ENCODE data around the gene TLR6. TPM values are rescaled to one million over a fixed set of nuclear protein-coding genes. Genes with fewer than 3 reads are reported as not detected.

Gene TLR6
- polyA plus RNA-seq, 4 donors: 0.49 to 0.65 (median 0.58) TPM

GRCh38 chr4:38869511-38869910 is 12.9 kb upstream of the TLR6 start:
- DNase-seq (ENCODE audit: low read depth in 4 of 4, low spot score in 2 of 4): no peak

- peak in 1 of 4 donors; percentile 20 for DNase-seq (ENCODE audit: low read depth in 4 of 4, low spot score in 2 of 4)
Measured at GRCh38 chr4:38868059-38868960, 11.7 kb upstream of the TLR6 start.

GRCh38 chr4:38867478-38868058 is 11.0 kb upstream of the TLR6 start, which contains the start of gene FAM114A1:
Gene FAM114A1 (plus strand): TSS chr4:38867806. CDS start chr4:38878079, 10,273 bp downstream.
- peak in 3 of 4 donors; percentile 29 to 54 (median 48) for DNase-seq (ENCODE audit: low read depth in 4 of 4, low spot score in 2 of 4)

DNA sequence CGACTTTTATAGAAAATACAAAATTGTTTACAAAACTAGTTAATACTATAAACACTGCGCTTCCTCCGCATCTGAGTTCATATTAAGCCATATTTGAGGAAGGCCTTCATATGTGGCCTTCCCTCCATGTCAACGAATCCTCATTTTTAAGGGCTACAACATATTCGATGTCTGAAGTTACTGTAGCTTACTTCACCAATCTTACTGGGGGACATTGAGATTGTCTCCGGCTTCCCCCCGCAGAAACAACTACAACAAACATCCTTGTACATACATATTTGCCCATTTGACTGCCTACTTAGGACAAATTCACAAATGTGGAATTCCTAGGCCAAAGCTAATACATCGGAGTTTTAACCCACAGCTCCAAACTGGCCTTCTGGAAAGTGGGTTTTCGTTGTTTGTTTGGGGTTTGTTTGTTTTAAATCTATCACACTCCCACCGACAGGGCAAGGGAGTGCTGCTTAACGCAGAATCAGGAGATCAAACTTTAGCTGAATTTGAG is 10.4 kb upstream of the TLR6 start:
- peak in 2 of 4 donors; percentile 18 to 36 for DNase-seq (ENCODE audit: low read depth in 4 of 4, low spot score in 2 of 4)

- DNase-seq (ENCODE audit: low read depth in 4 of 4, low spot score in 2 of 4): no peak
Measured at GRCh38 chr4:38865445-38865844, 8.8 kb upstream of the TLR6 start.

GRCh38 chr4:38861791-38862190 is 5.2 kb upstream of the TLR6 start:
- no peak for DNase-seq (ENCODE audit: low read depth in 4 of 4, low spot score in 2 of 4)

DNA sequence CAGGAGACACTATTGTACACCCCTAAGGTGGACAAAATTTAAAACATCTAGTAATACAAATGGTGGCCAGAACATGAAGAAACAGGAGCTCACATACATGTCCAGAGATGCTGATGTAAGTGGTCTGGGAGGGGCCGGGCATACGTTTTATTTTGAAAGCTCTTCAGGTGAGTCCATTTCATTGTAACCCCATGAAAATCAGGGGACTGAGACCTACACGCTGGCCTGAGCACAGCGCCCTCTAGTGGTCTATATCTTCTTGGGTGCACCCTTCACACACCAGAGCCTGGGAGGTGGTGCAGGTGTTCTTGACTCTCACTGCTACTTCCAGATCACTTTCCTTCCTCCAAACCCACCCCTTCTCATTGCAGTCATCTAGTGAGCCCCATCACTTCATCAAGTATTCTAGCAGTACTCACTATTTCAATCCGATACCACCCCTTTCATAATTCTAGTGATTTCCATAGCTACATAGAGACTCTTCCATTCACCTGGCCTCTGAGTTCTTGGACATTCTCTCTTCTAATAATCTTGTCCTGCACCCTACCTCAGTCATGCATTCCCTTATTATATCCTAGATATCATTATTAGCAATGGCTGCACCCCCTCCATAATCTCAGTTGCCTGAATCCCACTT is 4.3 kb upstream of the TLR6 start:
- DNase-seq (ENCODE audit: low read depth in 4 of 4, low spot score in 2 of 4): no peak

DNA sequence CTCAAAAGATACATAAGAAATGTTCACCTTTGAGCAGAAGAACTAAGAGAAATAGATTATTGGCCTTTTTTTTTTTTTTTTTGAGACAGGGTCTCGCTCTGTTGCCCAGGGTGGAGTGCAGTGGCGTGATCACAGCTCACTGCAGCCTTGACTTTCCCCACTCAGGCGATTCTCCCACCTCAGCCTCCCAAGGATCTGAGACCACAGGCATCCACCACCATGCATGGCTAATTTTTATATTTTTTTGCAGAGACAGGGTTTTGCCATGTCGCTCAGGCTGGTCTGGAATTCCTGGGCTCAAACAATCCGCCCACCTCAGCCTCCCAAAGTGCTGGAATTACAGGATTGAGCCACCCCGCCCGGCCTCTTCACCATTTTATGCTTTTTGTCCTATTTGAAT is 2.9 kb upstream of the TLR6 start:
- no peak for DNase-seq (ENCODE audit: low read depth in 4 of 4, low spot score in 2 of 4)

DNA sequence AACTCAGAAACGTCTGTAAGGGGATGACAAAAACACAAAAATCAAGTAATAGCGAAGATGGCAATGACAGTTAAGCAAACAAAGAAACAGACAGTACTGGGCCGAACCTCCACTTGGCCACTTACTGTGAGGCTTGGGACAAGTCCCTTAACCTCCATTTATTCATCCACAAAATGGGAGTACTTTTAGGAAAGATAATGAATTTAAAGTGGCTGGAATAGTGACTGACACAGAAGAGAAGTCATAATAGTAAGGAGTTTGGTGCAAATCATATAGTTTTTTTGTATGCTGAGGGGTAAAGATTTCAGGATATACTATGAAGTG is 1.4 kb upstream of the TLR6 start:
- no peak for DNase-seq (ENCODE audit: low read depth in 4 of 4, low spot score in 2 of 4)

DNA sequence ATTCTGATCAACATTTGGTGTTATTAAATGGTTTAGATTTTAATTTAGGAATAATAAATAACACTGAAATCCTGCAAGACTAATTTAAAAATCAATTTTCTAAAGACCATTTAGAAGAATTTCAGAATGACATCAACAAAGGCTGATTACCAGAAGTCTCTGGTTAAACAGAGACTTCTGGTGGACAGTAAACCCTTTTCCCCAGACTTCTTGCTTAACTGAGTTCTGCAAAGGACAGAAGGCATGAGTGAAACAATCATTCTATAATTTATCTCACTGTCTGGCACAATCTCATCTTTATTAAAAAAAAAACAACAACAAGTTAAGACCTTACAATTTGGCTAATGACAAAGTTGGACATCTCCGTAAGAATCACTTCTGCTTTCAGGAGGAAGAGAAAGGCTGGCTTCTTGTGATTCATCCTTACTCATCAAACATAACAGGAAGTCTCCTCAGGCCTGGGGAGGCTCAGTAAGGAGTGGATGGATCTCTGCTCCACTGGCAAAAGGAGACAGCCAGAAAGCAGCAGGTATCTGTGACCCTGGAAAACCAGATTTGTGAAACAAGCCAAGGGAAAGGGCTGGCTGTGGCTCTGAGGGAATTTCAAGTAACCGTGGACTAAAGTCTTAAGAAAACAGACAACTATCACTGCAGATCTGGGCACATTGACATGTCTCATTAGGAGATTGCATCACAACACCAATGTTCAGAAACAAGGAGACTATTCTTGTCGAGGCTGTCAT is 908 bp upstream of the TLR6 start:
- no peak for DNase-seq (ENCODE audit: low read depth in 4 of 4, low spot score in 2 of 4)

DNA sequence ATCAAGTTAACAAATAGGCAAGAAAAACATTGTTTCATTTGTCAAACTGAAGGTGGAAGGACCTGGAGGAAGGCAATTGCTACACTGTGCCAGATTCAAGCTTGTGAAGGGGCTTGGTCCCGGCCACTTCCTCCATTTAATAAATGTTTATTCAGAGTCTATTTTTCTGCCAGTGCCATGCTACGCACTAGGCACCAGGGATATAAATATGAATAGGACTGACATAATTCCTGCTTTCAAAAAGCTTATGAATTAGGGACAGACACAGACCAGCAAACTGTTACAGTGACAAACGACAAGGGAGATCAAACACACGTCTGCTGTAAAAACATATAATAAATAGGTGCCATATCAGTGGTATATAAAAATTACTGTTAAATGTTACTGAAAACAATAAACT is 571 bp downstream of the TLR6 start:
- DNase-seq (ENCODE audit: low read depth in 4 of 4, low spot score in 2 of 4): no peak

DNA sequence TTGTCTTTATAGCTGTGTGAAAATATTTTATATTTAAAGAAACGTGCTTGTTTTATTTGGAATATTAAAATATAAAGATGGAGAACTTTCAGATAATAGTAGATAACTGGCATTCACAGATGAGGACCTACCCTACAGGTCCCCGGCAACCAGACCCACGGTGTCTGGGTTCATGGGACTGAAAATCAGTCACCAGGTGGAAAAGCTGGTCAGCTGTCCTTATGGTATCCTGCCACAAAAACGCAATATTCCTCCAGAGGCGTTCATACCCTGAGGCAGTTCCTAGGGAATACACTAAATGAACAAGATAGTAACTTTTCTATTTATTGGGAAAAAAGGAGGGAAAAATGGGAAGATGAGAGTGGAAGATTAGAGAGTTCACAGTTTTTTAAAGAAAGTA is 1.2 kb downstream of the TLR6 start:
- DNase-seq (ENCODE audit: low read depth in 4 of 4, low spot score in 2 of 4): no peak

- DNase-seq (ENCODE audit: low read depth in 4 of 4, low spot score in 2 of 4): no peak
Measured at GRCh38 chr4:38846015-38846414, 10.6 kb downstream of the TLR6 start.

- DNase-seq (ENCODE audit: low read depth in 4 of 4, low spot score in 2 of 4): no peak
Measured at GRCh38 chr4:38842994-38843393, 13.6 kb downstream of the TLR6 start.

- DNase-seq (ENCODE audit: low read depth in 4 of 4, low spot score in 2 of 4): no peak
Measured at GRCh38 chr4:38837849-38838248, 18.8 kb downstream of the TLR6 start.

GRCh38 chr4:38837334-38837733 is 19.3 kb downstream of the TLR6 start:
- no peak for DNase-seq (ENCODE audit: low read depth in 4 of 4, low spot score in 2 of 4)

GRCh38 chr4:38834570-38834969 is 22.0 kb downstream of the TLR6 start:
- DNase-seq (ENCODE audit: low read depth in 4 of 4, low spot score in 2 of 4): no peak

GRCh38 chr4:38832624-38833528 is 23.7 kb downstream of the TLR6 start:
- no peak for DNase-seq (ENCODE audit: low read depth in 4 of 4, low spot score in 2 of 4)

DNA sequence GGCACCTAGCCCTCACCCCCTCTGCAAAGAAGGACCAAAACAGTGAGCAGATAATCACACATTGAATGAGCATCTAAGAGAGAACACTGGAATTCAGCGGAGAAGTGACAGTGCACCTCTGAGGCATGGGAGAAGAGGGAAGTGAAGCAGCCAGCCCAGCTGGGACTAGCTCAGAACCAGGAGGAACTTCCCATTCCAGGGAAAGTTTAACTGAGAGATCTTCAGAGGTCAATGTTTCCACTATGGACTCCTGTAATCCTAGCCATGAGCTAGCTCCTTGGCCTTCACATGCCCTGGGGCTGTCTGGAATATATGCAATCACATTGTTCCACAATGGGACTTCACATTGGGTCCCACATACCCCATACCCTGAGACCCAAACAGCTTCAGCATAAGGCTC is 24.4 kb downstream of the TLR6 start:
- no peak for DNase-seq (ENCODE audit: low read depth in 4 of 4, low spot score in 2 of 4)

DNA sequence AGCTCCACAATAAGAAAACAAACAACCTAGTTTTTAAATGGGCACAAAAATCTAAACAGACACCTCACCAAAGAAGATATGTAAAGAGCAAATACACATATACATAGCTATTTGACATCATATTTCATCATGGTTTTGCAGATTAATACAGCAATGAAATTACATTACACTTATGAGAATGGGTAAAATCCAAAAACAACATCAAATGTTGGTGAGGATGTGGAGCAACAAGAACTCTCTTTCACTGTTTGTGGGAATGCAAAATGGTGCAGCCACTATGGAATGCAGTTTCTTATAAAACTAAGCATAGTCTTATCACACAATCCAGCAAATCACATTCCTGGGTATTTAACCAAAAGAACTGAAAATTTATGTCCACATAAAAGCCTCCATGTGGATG is 25.0 kb downstream of the TLR6 start:
- no peak for DNase-seq (ENCODE audit: low read depth in 4 of 4, low spot score in 2 of 4)

All from left renal cortex interstitium (tissue), 4 donors.